GM18870 (cell line): ENCODE measurements around the gene ARL6IP1.

Source experiments
- ATAC-seq: cut with Tn5 transposase; IDR thresholded peaks from one replicate; pipeline ENCODE4 v1.9.1; 2021; ENCODE audit warnings: moderate library complexity; ENCODE audit not compliant: unreplicated experiment

Gene ARL6IP1

DNA sequence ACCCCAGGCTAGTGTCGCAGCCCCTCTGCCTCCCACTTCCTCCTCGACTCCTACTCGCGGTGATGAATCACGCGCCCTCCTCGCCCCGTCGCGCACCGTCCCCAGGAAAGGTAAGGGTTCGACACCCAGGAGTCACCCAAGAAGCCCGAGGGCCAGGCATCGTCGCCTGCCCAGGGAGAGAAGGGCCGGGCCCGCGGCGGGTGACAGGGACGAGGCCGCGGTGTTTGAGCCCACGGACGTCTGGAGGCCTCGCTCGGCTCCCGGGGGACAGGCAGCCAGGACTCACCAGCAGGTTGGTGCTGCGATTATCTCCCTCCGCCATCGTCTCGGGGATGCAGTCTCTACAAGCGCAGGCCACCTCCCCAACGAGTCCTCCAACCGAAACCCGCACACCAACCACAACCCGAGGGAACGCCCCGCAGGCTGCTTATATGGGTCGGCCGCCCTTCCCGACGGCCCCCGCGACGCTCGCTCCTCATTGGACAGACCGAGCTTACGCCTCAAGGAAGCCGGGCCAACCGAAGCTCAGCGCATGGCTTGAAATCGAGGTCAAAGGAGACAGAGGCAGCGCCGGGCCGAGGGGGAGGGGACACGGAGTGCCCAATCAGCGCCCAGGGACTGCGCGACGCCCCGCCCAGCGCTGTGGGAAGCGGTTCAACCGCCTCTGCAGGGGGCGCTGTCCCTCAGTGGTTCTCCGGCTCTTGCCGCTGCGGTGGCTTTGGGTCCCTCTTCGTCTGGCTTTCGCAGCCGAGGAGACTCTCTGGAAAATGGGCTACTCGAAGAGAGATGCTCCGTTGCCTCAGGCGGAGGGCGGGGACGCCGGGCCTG is at the start of gene ARL6IP1:
Gene ARL6IP1 (minus strand): TSS at position 405 of the 828 bp plus-strand sequence. CDS start 83 bp downstream, at position 322.
- ATAC-seq = peak; percentile 94

- ATAC-seq = no peak
Measured at GRCh38 chr16:18846416-18846815, 45.1 kb upstream of the ARL6IP1 start.

- no peak for ATAC-seq
Measured at GRCh38 chr16:18842565-18842964, 41.2 kb upstream of the ARL6IP1 start.

- ATAC-seq = no peak
Measured at GRCh38 chr16:18841833-18842525, 40.6 kb upstream of the ARL6IP1 start.

GRCh38 chr16:18839555-18839954 is 38.2 kb upstream of the ARL6IP1 start:
- ATAC-seq = no peak

DNA sequence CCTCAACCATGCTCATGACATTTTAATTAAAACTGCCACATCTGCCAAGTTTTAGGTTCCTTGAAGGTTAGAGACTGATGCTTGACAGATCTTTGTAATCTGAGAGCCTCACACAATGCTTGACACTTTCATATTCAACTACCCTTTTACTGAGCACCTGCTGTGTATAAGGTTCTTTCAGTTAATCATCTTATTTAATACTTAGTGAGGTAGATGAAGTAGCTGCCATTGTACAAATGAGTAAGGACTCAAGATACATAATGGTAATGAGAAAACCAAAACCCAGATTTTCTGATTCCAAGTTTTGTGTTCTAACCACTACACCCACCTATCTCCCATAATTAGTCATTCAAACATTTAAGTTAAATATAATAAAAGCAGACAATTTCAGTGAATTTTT is 35.4 kb upstream of the ARL6IP1 start:
- ATAC-seq = no peak

DNA sequence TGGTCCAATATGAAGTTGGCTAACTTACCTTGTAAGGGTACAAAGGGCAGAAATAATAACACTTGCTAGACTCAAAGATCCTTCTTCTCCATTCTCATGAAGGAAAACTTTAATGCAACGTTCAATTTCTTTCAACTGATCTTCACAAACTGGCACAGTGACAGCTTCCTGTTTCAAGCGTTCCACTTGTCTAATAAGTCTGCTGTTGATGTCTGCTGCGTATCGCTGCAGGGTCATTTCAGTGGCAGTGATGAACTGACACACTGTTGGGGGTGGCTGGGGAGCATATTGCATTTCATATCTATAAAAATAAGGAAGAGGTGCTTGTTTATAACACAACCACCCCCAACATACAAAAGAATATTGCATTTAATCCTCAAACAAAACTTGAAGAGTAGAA is 33.5 kb upstream of the ARL6IP1 start:
- ATAC-seq = no peak

- ATAC-seq = no peak
Measured at GRCh38 chr16:18833707-18834505, 32.6 kb upstream of the ARL6IP1 start.

GRCh38 chr16:18832613-18833012 is 31.3 kb upstream of the ARL6IP1 start:
- ATAC-seq = no peak

- no peak for ATAC-seq
Measured at GRCh38 chr16:18832006-18832405, 30.7 kb upstream of the ARL6IP1 start.

GRCh38 chr16:18829251-18829650 is 27.9 kb upstream of the ARL6IP1 start:
- no peak for ATAC-seq

DNA sequence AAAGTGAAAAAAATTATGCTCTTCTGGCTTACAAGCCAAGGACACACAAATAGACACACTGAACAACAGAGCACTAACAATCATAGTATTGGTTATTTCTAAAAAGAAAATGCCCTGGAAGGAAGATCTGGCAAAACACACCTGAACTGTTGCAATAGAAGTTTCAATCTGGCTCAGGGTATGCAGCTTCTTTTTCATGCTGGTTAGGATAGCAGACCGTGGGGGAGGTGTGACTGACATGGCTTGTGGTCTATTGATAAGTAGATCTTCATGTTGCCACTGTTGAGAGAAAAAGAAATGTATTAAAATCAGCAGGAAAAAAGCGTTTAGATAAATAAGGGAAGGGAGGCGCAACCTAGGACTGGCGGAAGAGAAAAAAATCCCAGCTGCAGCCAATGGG is 26.5 kb upstream of the ARL6IP1 start:
- ATAC-seq = no peak

DNA sequence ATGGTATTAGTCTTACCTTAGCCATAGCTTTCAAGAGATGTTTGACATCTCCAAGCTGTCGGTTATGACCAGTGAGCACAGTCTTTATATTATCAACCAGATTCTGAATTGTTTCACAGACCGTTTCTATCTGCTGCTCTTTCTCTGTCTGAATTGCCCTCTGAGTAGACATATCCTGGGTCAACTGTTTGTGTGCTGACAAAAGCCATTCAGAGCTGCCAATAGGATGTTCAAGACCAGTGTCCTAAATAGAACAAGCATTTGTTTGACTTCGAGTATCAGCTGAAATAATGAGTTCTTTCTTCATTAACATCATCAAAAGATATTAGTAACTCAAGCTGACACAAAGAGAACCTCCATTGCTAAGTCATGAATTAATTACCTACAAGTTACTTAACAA is 14.9 kb upstream of the ARL6IP1 start:
- ATAC-seq = no peak

GRCh38 chr16:18811925-18812324 is 10.6 kb upstream of the ARL6IP1 start:
- ATAC-seq = no peak

GRCh38 chr16:18809165-18809564 is 7.8 kb upstream of the ARL6IP1 start:
- no peak for ATAC-seq

DNA sequence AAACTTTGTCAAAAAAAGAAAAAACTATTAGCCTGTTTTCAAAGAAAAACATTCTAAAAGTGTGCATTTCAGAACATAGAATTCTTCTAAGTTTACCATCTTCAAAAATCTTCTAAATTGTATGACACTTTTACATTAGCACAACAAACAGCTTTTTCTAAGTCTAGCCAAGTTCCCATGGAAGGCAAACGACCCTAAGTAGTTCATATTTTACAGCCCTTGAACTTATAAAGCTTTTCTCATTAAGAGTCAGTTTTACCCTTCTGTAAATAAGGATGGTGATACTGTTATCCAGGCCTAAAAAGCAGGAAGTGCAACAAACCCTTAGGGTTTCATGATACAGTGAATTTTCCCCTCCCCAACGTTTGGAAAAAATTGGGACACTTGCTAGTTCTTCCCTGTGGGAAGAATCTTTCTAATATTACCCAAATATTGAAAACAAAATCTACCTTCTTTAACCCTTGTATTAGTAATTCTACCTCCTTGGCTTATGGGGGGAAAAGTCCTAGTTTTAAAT is 4.0 kb upstream of the ARL6IP1 start:
- ATAC-seq = no peak

DNA sequence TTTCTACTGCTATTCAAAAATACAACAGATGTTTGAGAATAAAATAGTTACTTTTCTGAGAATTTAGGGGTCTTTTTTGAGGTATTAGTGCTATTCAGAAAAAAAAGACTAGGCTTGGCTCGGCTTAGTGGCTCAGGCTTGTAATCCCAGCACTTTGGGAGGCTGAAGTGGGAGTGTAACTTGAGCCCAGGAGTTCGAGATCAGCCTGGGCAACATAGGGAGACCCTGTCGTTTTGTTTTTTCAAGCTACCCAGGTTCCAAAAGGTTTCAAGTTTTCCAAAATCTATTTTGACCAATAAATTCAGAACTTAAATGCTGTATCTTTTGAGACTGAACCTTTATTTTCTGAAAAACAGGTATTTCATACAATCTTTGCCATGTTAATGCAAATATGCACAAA is 3.2 kb upstream of the ARL6IP1 start:
- no peak for ATAC-seq

DNA sequence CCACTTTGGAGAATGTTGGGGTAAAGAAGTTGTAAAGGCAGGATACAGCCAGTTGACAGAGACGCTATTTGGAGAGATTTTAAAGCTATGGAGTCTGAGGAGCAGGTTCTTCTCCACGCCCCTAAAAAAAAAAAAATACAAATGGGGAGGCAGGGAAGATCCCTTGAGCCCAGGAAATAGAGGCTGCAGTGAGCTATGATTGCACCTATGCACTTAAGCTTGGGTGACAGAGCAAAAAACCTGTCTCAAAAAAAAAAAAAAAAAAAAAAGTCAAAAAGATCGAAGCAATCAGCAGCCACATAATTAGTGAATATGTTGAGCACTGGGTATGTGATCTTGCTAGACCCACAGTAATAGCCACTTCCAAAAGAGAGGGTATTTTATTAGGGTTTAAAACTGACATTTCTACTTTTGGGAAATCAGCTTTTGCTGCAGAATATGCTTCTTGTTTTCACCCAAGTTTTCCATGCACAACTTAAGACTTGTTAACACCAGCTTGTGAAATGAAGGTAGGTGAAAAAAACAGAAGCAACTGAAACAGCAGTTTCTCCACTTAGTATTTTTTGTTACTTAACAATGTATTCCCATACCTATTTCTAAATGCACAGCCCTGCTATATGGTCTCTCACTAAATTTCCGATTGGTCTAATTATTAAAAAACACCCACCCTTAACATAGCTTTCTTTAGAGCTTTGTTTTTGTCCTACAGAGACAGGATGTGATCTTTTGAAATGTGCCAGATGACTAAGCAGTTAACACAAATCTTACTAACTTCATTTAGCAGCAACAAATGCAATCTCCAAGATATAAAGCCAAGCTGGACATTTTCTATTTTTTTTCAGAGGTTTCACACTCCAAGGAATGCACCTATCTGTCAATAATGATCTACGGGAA is 2.5 kb upstream of the ARL6IP1 start:
- ATAC-seq = no peak

GRCh38 chr16:18802767-18803343 is 1.5 kb upstream of the ARL6IP1 start:
- no peak for ATAC-seq

- no peak for ATAC-seq
Measured at GRCh38 chr16:18800775-18801144, 589 bp downstream of the ARL6IP1 start.
